ENCODE measurements around the gene PDE7B.
"Not testable (repeated sequence)": the region's sequence is repeated elsewhere in the genome, so short reads cannot be mapped to it uniquely, and the experiment has no call there.

Gene PDE7B

GRCh38 chr6:136090929-136091328 lies 239.4 kb downstream of the PDE7B start:
- H3K4me3 ChIP-seq (ENCODE audit: low read depth, low read length): no peak overlapping the region

GRCh38 chr6:136092897-136093296 lies 241.4 kb downstream of the PDE7B start:
- H3K4me3 ChIP-seq (ENCODE audit: low read depth, low read length): no peak overlapping the region

GRCh38 chr6:136093835-136094234 lies 242.3 kb downstream of the PDE7B start:
- H3K4me3 ChIP-seq (ENCODE audit: low read depth, low read length): no peak overlapping the region

- no peak overlapping the region for H3K4me3 ChIP-seq (ENCODE audit: low read depth, low read length)
These were observed 243.3 kb downstream of the PDE7B start for GRCh38 chr6:136094812-136095211.

GRCh38 chr6:136095986-136096385 lies 244.5 kb downstream of the PDE7B start:
- no peak overlapping the region for H3K4me3 ChIP-seq (ENCODE audit: low read depth, low read length)

- H3K4me3 ChIP-seq (ENCODE audit: low read depth, low read length): no peak overlapping the region
These were observed 251.6 kb downstream of the PDE7B start for GRCh38 chr6:136102991-136103688.

GRCh38 chr6:136103763-136104311 lies 252.3 kb downstream of the PDE7B start:
- H3K4me3 ChIP-seq (ENCODE audit: low read depth, low read length): no peak overlapping the region

GRCh38 chr6:136104556-136104955 lies 253.1 kb downstream of the PDE7B start:
- no peak overlapping the region for H3K4me3 ChIP-seq (ENCODE audit: low read depth, low read length)

- H3K4me3 ChIP-seq (ENCODE audit: low read depth, low read length): not testable (repeated sequence)
These were observed 254.3 kb downstream of the PDE7B start for GRCh38 chr6:136105797-136106196.

GRCh38 chr6:136108361-136108945 lies 257.0 kb downstream of the PDE7B start:
- no peak overlapping the region for H3K4me3 ChIP-seq (ENCODE audit: low read depth, low read length)

- H3K4me3 ChIP-seq (ENCODE audit: low read depth, low read length): no peak overlapping the region
These were observed 260.3 kb downstream of the PDE7B start for GRCh38 chr6:136111831-136112230.

- no peak overlapping the region for H3K4me3 ChIP-seq (ENCODE audit: low read depth, low read length)
These were observed 260.8 kb downstream of the PDE7B start for GRCh38 chr6:136112262-136112661.

- no peak overlapping the region for H3K4me3 ChIP-seq (ENCODE audit: low read depth, low read length)
These were observed 262.3 kb downstream of the PDE7B start for GRCh38 chr6:136113736-136114173.

- no peak overlapping the region for H3K4me3 ChIP-seq (ENCODE audit: low read depth, low read length)
These were observed 263.2 kb downstream of the PDE7B start for GRCh38 chr6:136114661-136115060.

GRCh38 chr6:136115941-136116340 lies 264.4 kb downstream of the PDE7B start:
- no peak overlapping the region for H3K4me3 ChIP-seq (ENCODE audit: low read depth, low read length)

- no peak overlapping the region for H3K4me3 ChIP-seq (ENCODE audit: low read depth, low read length)
These were observed 265.6 kb downstream of the PDE7B start for GRCh38 chr6:136117081-136117480.

GRCh38 chr6:136118787-136119186 lies 267.3 kb downstream of the PDE7B start:
- no peak overlapping the region for H3K4me3 ChIP-seq (ENCODE audit: low read depth, low read length)

GRCh38 chr6:136123468-136123867 lies 272.0 kb downstream of the PDE7B start:
- H3K4me3 ChIP-seq (ENCODE audit: low read depth, low read length): no peak overlapping the region

- no peak overlapping the region for H3K4me3 ChIP-seq (ENCODE audit: low read depth, low read length)
These were observed 274.1 kb downstream of the PDE7B start for GRCh38 chr6:136125585-136125984.

GRCh38 chr6:136127873-136128272 lies 276.4 kb downstream of the PDE7B start:
- no peak overlapping the region for H3K4me3 ChIP-seq (ENCODE audit: low read depth, low read length)

- no peak overlapping the region for H3K4me3 ChIP-seq (ENCODE audit: low read depth, low read length)
These were observed 277.9 kb downstream of the PDE7B start for GRCh38 chr6:136129365-136129764.

- no peak overlapping the region for H3K4me3 ChIP-seq (ENCODE audit: low read depth, low read length)
These were observed 282.8 kb downstream of the PDE7B start for GRCh38 chr6:136134268-136134667.

Measured in iPS-11a (cell line).